ENCODE measurements around the gene GAD1. TPM values are rescaled to one million over a fixed set of nuclear protein-coding genes. Genes with fewer than 3 reads are reported as not detected.

GAD1 gene
- total RNA-seq, 1 donor from 2014 or later = 4.9 TPM

- TF ChIP-seq CTCF (IDR thresholded peaks at IDR 0.05; ENCODE audit: insufficient read depth, low read length, poor library complexity, severe bottlenecking) = no peak
- H3K36me3 ChIP-seq (ENCODE audit: control insufficient read depth, insufficient read depth, low read length) = no peaks in the 10 kb centered on the region
- H3K27me3 ChIP-seq (ENCODE audit: control insufficient read depth, insufficient read depth, low read length) = no peaks in the 10 kb centered on the region
- no peak for DNase-seq (ENCODE audit: low read depth)
- no peak overlapping the region for H3K4me3 ChIP-seq (ENCODE audit: low read depth, low read length)
These were observed 34.9 kb downstream of the GAD1 start for GRCh38 chr2:170851635-170852034.

- no peaks in the 10 kb centered on the region for H3K27me3 ChIP-seq (ENCODE audit: control insufficient read depth, insufficient read depth, low read length)
- no peak for DNase-seq (ENCODE audit: low read depth)
- no peak overlapping the region for H3K4me3 ChIP-seq (ENCODE audit: low read depth, low read length)
- no peak for TF ChIP-seq CTCF (IDR thresholded peaks at IDR 0.05; ENCODE audit: insufficient read depth, low read length, poor library complexity, severe bottlenecking)
- H3K36me3 ChIP-seq (ENCODE audit: control insufficient read depth, insufficient read depth, low read length) = no peaks in the 10 kb centered on the region
These were observed 39.4 kb downstream of the GAD1 start for GRCh38 chr2:170856066-170856465.

- no peak for DNase-seq (ENCODE audit: low read depth)
- no peak for TF ChIP-seq CTCF (IDR thresholded peaks at IDR 0.05; ENCODE audit: insufficient read depth, low read length, poor library complexity, severe bottlenecking)
- no peaks in the 10 kb centered on the region for H3K27me3 ChIP-seq (ENCODE audit: control insufficient read depth, insufficient read depth, low read length)
These were observed 45.7 kb downstream of the GAD1 start for GRCh38 chr2:170862286-170862902.

GRCh38 chr2:170863087-170863486 lies 46.4 kb downstream of the GAD1 start:
- no peaks in the 10 kb centered on the region for H3K27me3 ChIP-seq (ENCODE audit: control insufficient read depth, insufficient read depth, low read length)
- no peak overlapping the region for H3K4me3 ChIP-seq (ENCODE audit: low read depth, low read length)
- H3K36me3 ChIP-seq (ENCODE audit: control insufficient read depth, insufficient read depth, low read length) = no peaks in the 10 kb centered on the region
- DNase-seq (ENCODE audit: low read depth) = no peak
- no peak for TF ChIP-seq CTCF (IDR thresholded peaks at IDR 0.05; ENCODE audit: insufficient read depth, low read length, poor library complexity, severe bottlenecking)

More at GRCh38 chr2:170862286-170862902, 45.7 kb downstream of the GAD1 start:
- no peaks in the 10 kb centered on the region for H3K36me3 ChIP-seq (ENCODE audit: control insufficient read depth, insufficient read depth, low read length)
- H3K4me3 ChIP-seq (ENCODE audit: low read depth, low read length) = no peak overlapping the region

GRCh38 chr2:170869036-170869435 lies 52.3 kb downstream of the GAD1 start:
- TF ChIP-seq CTCF (IDR thresholded peaks at IDR 0.05; ENCODE audit: insufficient read depth, low read length, poor library complexity, severe bottlenecking) = no peak
- no peaks in the 10 kb centered on the region for H3K36me3 ChIP-seq (ENCODE audit: control insufficient read depth, insufficient read depth, low read length)
- no peak overlapping the region for H3K4me3 ChIP-seq (ENCODE audit: low read depth, low read length)
- no peaks in the 10 kb centered on the region for H3K27me3 ChIP-seq (ENCODE audit: control insufficient read depth, insufficient read depth, low read length)
- no peak for DNase-seq (ENCODE audit: low read depth)

GRCh38 chr2:170869461-170869860 lies 52.8 kb downstream of the GAD1 start:
- TF ChIP-seq CTCF (IDR thresholded peaks at IDR 0.05; ENCODE audit: insufficient read depth, low read length, poor library complexity, severe bottlenecking) = no peak

More at GRCh38 chr2:170869461-170869860, 52.8 kb downstream of the GAD1 start:
- no peak for DNase-seq (ENCODE audit: low read depth)
- no peaks in the 10 kb centered on the region for H3K36me3 ChIP-seq (ENCODE audit: control insufficient read depth, insufficient read depth, low read length)
- no peaks in the 10 kb centered on the region for H3K27me3 ChIP-seq (ENCODE audit: control insufficient read depth, insufficient read depth, low read length)
- H3K4me3 ChIP-seq (ENCODE audit: low read depth, low read length) = no peak overlapping the region

All from kidney epithelial cell (primary cell).